AG09309 (cell line): ENCODE results near the gene VEZF1.
"Not testable (repeated sequence)": the region's sequence is repeated elsewhere in the genome, so short reads cannot be mapped to it uniquely, and the experiment has no call there.

Experiments used
- DNase-seq: peaks from one replicate; pipeline ENCODE4 v3.0.0-alpha.2; 2010; ENCODE audit warnings: low read depth
- H3K4me3 ChIP-seq: 2 replicates; pipeline ENCODE4 v1.5.1; 2011; ENCODE audit warnings: mild to moderate bottlenecking, low read depth, low read length, moderate library complexity; ENCODE audit not compliant: control insufficient read depth
- CTCF ChIP-seq: IDR thresholded peaks from 2 replicates; pipeline ENCODE4 v1.5.1; 2011; ENCODE audit warnings: mild to moderate bottlenecking, low read depth, low read length, inconsistent platforms; ENCODE audit not compliant: insufficient read depth, control insufficient read depth; ENCODE audit errors: missing control alignments

Gene VEZF1

DNA sequence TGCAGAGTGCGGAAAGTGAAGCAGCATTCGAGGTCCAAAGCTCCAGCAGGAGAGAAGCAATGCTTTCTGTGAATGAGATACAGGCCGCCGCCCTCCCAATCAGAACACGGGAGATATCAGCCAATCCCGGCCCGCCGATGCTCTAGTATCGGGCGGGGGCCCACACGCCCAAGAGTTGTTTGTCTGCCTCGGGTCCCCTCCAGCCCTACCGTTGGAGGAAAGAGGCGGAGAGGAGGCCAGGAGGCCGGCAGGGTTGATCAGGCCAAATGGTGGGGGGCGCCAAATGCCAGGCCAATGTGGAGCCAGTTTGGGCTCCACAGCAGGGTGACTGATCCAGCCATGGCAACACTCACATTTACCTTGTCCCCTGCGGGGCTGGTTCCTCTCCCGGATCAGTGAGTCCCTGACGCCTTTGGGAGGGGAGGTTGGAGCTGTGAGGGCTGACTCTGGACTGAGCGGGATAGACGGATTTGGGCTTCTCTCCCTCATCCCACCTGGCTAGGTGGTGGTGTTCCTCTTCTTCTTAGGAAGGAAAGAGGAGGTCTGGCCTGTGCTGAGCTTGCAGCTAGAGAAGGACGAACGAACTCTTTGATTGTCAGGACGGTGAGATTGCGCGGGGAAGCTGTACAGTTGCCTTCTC, 22.4 kb downstream of the VEZF1 start:
- no peak for DNase-seq
- no peak for TF ChIP-seq CTCF
- no peak overlapping the region for H3K4me3 ChIP-seq

DNA sequence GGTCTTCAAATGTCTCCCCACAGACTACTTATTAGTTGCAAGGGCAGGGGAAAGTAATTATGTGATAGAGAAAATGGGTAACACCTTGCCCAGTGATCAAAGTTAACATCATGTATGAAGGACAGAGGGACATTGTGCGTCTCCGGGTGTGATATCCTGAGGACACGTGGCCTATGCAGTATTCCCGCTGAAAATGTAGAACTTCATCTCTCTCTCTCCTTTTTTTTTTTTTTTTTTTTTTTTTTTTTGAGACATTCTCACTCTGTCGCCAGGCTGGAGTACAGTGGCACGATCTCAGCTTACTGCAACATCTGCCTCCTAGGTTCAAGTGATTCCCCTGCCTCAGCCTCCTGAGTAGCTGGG, 24.9 kb downstream of the VEZF1 start:
- TF ChIP-seq CTCF = no peak
- no peak overlapping the region for H3K4me3 ChIP-seq
- no peak for DNase-seq

DNA sequence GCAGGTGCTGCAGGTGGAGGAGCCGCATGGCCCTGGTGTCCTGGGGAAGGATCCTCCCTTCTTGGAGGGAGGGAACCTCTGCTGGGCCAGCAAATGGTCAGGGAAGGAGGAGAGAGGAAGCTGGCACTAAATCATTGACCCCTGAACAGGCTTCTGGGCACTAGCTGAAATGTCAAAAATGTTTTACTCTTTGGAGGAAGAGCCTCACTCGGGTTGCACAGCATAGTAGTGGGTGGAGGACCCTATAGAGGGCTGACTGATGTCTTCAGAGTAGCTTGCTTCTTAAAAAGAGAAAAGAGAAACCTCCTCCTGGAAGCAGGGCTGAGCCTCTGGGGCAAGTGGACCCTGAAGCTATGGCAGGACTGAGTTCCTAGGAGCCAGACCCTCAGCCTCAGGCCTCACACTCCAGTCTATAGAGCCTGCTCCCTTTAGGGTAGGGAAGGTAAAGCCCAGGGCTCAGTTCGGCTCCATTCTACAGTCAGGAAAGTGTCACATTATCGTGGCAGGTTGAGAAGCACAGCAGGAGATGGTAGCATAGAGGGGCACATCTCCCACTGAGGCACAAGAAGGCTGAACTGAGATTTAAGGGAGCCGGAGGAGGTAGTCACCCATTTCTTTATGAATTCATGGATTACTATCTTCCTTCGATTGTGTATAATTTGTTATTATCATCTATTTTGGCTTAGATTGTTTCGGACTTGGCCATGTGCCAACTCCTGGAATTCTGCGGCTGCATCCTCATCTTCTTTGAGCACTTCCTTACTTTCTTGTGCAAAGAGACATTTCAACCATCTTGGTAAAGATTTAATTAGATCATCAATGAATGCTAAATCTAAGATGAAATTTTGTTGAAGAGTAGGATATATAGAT, 25.5 kb downstream of the VEZF1 start:
- TF ChIP-seq CTCF = no peak
- no peak overlapping the region for H3K4me3 ChIP-seq
- no peak for DNase-seq

DNA sequence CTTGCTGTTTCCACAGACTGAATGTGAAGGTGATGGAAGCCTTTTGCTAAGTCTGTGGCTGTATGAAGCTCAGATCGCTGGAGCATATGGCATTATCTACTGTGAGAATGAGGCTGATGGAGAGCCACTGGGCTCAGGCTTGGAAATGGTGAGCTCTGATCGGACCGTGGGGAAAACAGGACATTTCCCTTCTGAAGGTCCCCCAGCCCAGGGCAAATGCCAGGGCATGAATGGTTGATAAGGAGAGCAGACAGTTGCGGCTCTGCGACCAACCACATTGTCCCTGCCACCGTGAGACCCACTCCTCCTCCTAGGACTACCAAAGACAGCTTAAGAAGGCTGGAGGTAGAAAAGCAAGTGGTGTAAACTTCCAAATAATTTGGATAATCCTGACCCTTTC, 28.1 kb downstream of the VEZF1 start:
- TF ChIP-seq CTCF = no peak
- no peak overlapping the region for H3K4me3 ChIP-seq
- no peak for DNase-seq

- not testable (repeated sequence) for DNase-seq, H3K4me3 ChIP-seq
Observed at GRCh38 chr17:57958391-57958790, 29.7 kb downstream of the VEZF1 start.

DNA sequence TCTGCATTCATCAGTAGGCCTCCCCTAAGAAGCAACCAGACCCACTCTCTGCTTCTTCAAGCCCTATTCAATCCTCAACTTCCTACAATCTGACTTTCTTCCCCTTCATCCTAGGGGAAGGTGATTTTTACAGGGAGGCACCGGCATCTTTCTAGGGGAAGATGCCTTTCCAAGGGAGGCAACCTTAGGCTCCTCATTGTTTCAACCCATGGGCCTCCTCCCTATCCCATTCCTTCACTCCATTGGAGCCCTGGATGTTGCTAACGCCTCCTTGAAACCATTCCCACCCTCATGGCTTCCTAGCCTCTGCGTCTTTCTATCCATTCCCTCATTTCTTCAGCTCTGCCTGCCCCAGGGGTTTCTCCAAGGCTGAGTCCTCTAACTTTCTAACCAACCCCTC, 30.2 kb downstream of the VEZF1 start:
- no peak for TF ChIP-seq CTCF
- DNase-seq = no peak
- H3K4me3 ChIP-seq = no peak overlapping the region

GRCh38 chr17:57957120-57957850, 30.8 kb downstream of the VEZF1 start:
- no peak overlapping the region for H3K4me3 ChIP-seq
- no peak for DNase-seq
- no peak for TF ChIP-seq CTCF
